HG02571 (cell line): ENCODE results near the gene ACO2.
"Not testable (repeated sequence)": the region's sequence is repeated elsewhere in the genome, so short reads cannot be mapped to it uniquely, and the experiment has no call there.

Source experiments
- ATAC-seq: cut with Tn5 transposase; IDR thresholded peaks from one replicate; pipeline ENCODE4 v1.9.1; 2021; ENCODE audit warnings: mild to moderate bottlenecking, moderate library complexity; ENCODE audit not compliant: unreplicated experiment

The ACO2 gene

GRCh38 chr22:41564563-41564962 is 95.6 kb downstream of the ACO2 start:
- no peak for ATAC-seq

GRCh38 chr22:41565403-41566054 is 96.6 kb downstream of the ACO2 start:
- no peak for ATAC-seq

GRCh38 chr22:41567512-41567768 is 98.5 kb downstream of the ACO2 start:
- no peak for ATAC-seq

GRCh38 chr22:41568811-41569210 is 99.9 kb downstream of the ACO2 start:
- ATAC-seq = no peak

- no peak for ATAC-seq
Measured at GRCh38 chr22:41570221-41570620, 101.3 kb downstream of the ACO2 start.

- ATAC-seq = no peak
Measured at GRCh38 chr22:41571786-41572185, 102.9 kb downstream of the ACO2 start.

- not testable (repeated sequence) for ATAC-seq
Measured at GRCh38 chr22:41572305-41572704, 103.4 kb downstream of the ACO2 start.

- ATAC-seq = no peak
Measured at GRCh38 chr22:41573677-41574076, 104.8 kb downstream of the ACO2 start.

- no peak for ATAC-seq
Measured at GRCh38 chr22:41574847-41575381, 106.0 kb downstream of the ACO2 start.

GRCh38 chr22:41575533-41575932 is 106.6 kb downstream of the ACO2 start:
- ATAC-seq = no peak

GRCh38 chr22:41576877-41577276 is 108.0 kb downstream of the ACO2 start:
- no peak for ATAC-seq

GRCh38 chr22:41578114-41578513 is 109.2 kb downstream of the ACO2 start:
- ATAC-seq = no peak
